ENCODE measurements around the gene RPS6KL1. TPM values are rescaled to one million over a fixed set of nuclear protein-coding genes. Genes with fewer than 3 reads are reported as not detected.

The RPS6KL1 gene
- total RNA-seq, 1 experiment from 2014 or later: 4.2 TPM

- no TSS peak for BruUV-seq (replicated peaks)
- Histone ChIP-seq H3K4me3 (no peak overlapping the region), H2AFZ (no peak overlapping the region), H3F3A (ENCODE audit: insufficient read depth, low read depth) (peaks cover 20% of the 10 kb centered on the region), H3K9me2 (ENCODE audit: insufficient read depth) (no peaks in the 10 kb centered on the region), H3K9me3 (ENCODE audit: insufficient read depth, low read depth) (no peaks in the 10 kb centered on the region), H3K36me3 (ENCODE audit: low read depth) (peaks cover 21% of the 10 kb centered on the region), H4K20me1 (ENCODE audit: insufficient read depth) (peaks cover 7% of the 10 kb centered on the region; the same call in 1 of the 2 replicates), H3K79me2 (ENCODE audit: low read depth) (no peaks in the 10 kb centered on the region), H3K4me1 (replicated peaks; ENCODE audit: insufficient read depth) (no peaks in the 10 kb centered on the region), H3K4me2 (no peak overlapping the region), H3K27me3 (ENCODE audit: insufficient read depth, low read depth) (no peaks in the 10 kb centered on the region), H3K27ac (no peak overlapping the region)
- intact Hi-C loops (cut with micrococcal nuclease; ENCODE audit: unreplicated experiment): loop anchor here (1.0 to 5.0 kb wide), 4 partner anchors 44 to 578 kb away; no protein-coding TSS in a partner anchor
- ChIA-PET CTCF (interaction anchor here (0.6 to 7.6 kb wide), 13 partner anchors 11 to 296 kb away, joined by 3 to 128 read pairs (median 6); partner anchors contain the start of gene ACYP1), POLR2A (ENCODE audit: unreplicated experiment) (interaction anchor here (0.5 to 0.7 kb wide), 3 partner anchors 18 to 106 kb away, joined by 3 to 14 read pairs (median 6); partner anchors contain the start of gene RPS6KL1)
- no peak for DNase-seq
- TF ChIP-seq CTCF (conservative IDR thresholded peaks at IDR 0.05) (no peak), EZH2 (IDR thresholded peaks at IDR 0.05; ENCODE audit: low read depth) (no peak)
Observed at GRCh38 chr14:74904635-74905503, 18.2 kb downstream of the RPS6KL1 start.

GRCh38 chr14:74902941-74903705, 19.9 kb downstream of the RPS6KL1 start:
- H3K27me3 ChIP-seq (ENCODE audit: insufficient read depth, low read depth): no peaks in the 10 kb centered on the region
- H3K79me2 ChIP-seq (ENCODE audit: low read depth): no peaks in the 10 kb centered on the region
- TSS peak; percentile 13 for BruUV-seq (replicated peaks)
- peaks cover 39% of the 10 kb centered on the region for H3K36me3 ChIP-seq (ENCODE audit: low read depth)
- CTCF ChIA-PET: interaction anchor here (0.5 to 7.6 kb wide), 2 partner anchors 42 to 230 kb away, joined by 5 to 128 read pairs; no protein-coding TSS in a partner anchor
- no peak overlapping the region for H3K4me2 ChIP-seq
- H2AFZ ChIP-seq: no peak overlapping the region
- no peaks in the 10 kb centered on the region for H3K9me3 ChIP-seq (ENCODE audit: insufficient read depth, low read depth)
- no peak for TF ChIP-seq EZH2 (IDR thresholded peaks at IDR 0.05; ENCODE audit: low read depth)
- no peak for TF ChIP-seq CTCF (conservative IDR thresholded peaks at IDR 0.05)
- no peak for DNase-seq
- intact Hi-C loops (cut with micrococcal nuclease; ENCODE audit: unreplicated experiment): no loop called here
- POLR2A ChIA-PET (ENCODE audit: unreplicated experiment): no interaction called here
- no peak overlapping the region for H3K4me3 ChIP-seq
- no peaks in the 10 kb centered on the region for H3K9me2 ChIP-seq (ENCODE audit: insufficient read depth)
- H3K27ac ChIP-seq: no peak overlapping the region
- peaks cover 7% of the 10 kb centered on the region; the same call in 1 of the 2 replicates for H4K20me1 ChIP-seq (ENCODE audit: insufficient read depth)
- peaks cover 18% of the 10 kb centered on the region for H3F3A ChIP-seq (ENCODE audit: insufficient read depth, low read depth)
- H3K4me1 ChIP-seq (replicated peaks; ENCODE audit: insufficient read depth): no peaks in the 10 kb centered on the region

GRCh38 chr14:74898694-74899093, 24.4 kb downstream of the RPS6KL1 start:
- Histone ChIP-seq H3K9me2 (ENCODE audit: insufficient read depth) (no peaks in the 10 kb centered on the region), H3F3A (ENCODE audit: insufficient read depth, low read depth) (peaks cover 10% of the 10 kb centered on the region; the same call in 1 of the 2 replicates), H4K20me1 (ENCODE audit: insufficient read depth) (peaks cover 11% of the 10 kb centered on the region; the same call in 1 of the 2 replicates), H3K9me3 (ENCODE audit: insufficient read depth, low read depth) (no peaks in the 10 kb centered on the region), H3K27ac (no peak overlapping the region), H3K79me2 (ENCODE audit: low read depth) (no peaks in the 10 kb centered on the region), H2AFZ (no peak overlapping the region), H3K36me3 (ENCODE audit: low read depth) (peaks cover 80% of the 10 kb centered on the region), H3K4me1 (replicated peaks; ENCODE audit: insufficient read depth) (no peaks in the 10 kb centered on the region), H3K4me2 (no peak overlapping the region), H3K27me3 (ENCODE audit: insufficient read depth, low read depth) (no peaks in the 10 kb centered on the region), H3K4me3 (no peak overlapping the region)
- no TSS peak for BruUV-seq (replicated peaks)
- intact Hi-C loops (cut with micrococcal nuclease; ENCODE audit: unreplicated experiment): no loop called here
- TF ChIP-seq CTCF (conservative IDR thresholded peaks at IDR 0.05) (no peak), EZH2 (IDR thresholded peaks at IDR 0.05; ENCODE audit: low read depth) (no peak)
- ChIA-PET CTCF (interaction anchor here (0.6 kb wide), 1 partner anchor 613 kb away, joined by 5 read pairs; no protein-coding TSS in a partner anchor), POLR2A (ENCODE audit: unreplicated experiment) (no interaction called here)
- no peak for DNase-seq

Measured in PC-9 (cell line).